Thyroid gland (tissue), 4 donors: ENCODE results near the gene NGLY1. TPM values are rescaled to one million over a fixed set of nuclear protein-coding genes. Genes with fewer than 3 reads are reported as not detected.

ENCODE experiments used
- DNase-seq, 2 donors: peaks; one replicate each; pipeline ENCODE4 v3.0.0-alpha.2; 2019
- H3K27ac ChIP-seq, 3 donors: fragments of 200-600 bp; sonication (generic); 1 replicate in 2 of 3; 2 replicates in 1 of 3; pipeline ENCODE4 v1.5.1; 2016 to 2019; ENCODE audit warnings: mild to moderate bottlenecking in 1 of 3, moderate library complexity in 1 of 3
- H3K27me3 ChIP-seq: fragments of 200-600 bp; sonication (generic); one replicate; pipeline ENCODE4 v1.5.1; 2019
- H3K36me3 ChIP-seq, 2 donors: fragments of 200-600 bp; sonication (generic); one replicate each; pipeline ENCODE4 v1.5.1; 2016 to 2019
- H3K4me1 ChIP-seq, 2 donors: fragments of 200-600 bp; sonication (generic); one replicate each; pipeline ENCODE4 v1.5.1; 2017 to 2019
- H3K4me3 ChIP-seq, 3 donors: fragments of 200-600 bp; sonication (generic); replicated peaks in 1 of 3; 1 replicate in 2 of 3; 2 replicates in 1 of 3; pipeline ENCODE4 v1.5.1; 2016; ENCODE audit warnings: mild to moderate bottlenecking in 1 of 3
- H3K9me3 ChIP-seq: fragments of 200-600 bp; sonication (generic); one replicate; pipeline ENCODE4 v1.5.1; 2017
- CTCF ChIP-seq, 6 experiments: fragments of 200-600 bp in 3 of 6; fragments of 450-650 bp in 3 of 6; sonication (generic) in 3 of 6; IDR thresholded peaks; one replicate each; pipeline ENCODE4 v1.5.1; 2016 to 2019; ENCODE audit warnings: antibody characterized with exemption in 6 of 6, mild to moderate bottlenecking in 2 of 6, inconsistent platforms in 1 of 6, moderate library complexity in 1 of 6
- POLR2A ChIP-seq, 2 donors: fragments of 450-650 bp; IDR thresholded peaks; one replicate each; pipeline ENCODE4 v1.6.1; 2017; ENCODE audit warnings: antibody characterized with exemption in 2 of 2, mild to moderate bottlenecking in 2 of 2, moderate library complexity in 1 of 2
- WGBS, 2 donors: methylation state at CpG; one replicate each; pipeline ENCODE4 v1.1.5; 2017; 5-methylcytosine and 5-hydroxymethylcytosine counted together
- intact Hi-C: fragments of 100-400 bp; cut with DNase I; formaldehyde crosslinking; loops from one replicate; pipeline ENCODE4 v1.15.1; 2023
- small RNA-seq: library from RNA; depleted of rRNA; stranded (forward); fragments of <200 nt; gene quantifications from one replicate; pipeline ENCODE3, GENCODE V24; 2016
- total RNA-seq, 4 donors: library from RNA; depleted of rRNA; stranded (reverse); fragments of >200 nt; gene quantifications; one replicate each; pipeline ENCODE4 v1.2.3, GENCODE V29; 2016

NGLY1 gene
- total RNA-seq, 4 donors from 2014 or later, result 31.6 to 47.3 (median 38.7) TPM

DNA sequence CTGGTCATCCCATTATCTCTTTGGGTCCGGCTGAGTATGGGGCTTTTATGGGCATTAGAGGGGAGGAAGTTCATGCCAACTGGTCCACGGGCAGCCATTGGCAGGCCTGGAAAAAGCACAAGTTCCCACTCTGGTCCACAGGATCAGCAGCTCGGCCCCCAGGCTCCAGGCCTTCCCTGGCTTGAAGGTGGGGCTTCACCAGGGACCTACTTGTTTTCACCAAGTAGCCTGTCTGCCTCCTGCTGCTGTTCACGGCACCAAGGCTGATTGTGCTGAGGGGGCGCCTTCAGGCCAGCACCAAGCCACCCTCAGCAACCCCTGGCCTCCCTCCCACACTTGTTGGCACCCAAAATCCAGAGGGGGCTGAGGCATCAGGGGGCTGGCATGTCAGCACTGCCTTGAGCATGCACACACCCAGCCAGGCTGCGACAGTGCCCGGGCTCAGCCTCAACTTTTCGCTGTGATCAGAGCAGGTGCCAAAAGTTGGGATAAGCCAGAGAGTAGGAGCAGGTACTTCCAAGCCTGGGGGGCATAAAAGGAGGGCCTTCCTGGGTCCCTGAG, 109.4 kb downstream of the NGLY1 start:
- Histone ChIP-seq H3K9me3 (no peaks in the 10 kb centered on the region), H3K4me3 (no peak overlapping the region), H3K36me3 (no peaks in the 10 kb centered on the region), H3K4me1 (no peaks in the 10 kb centered on the region), H3K27me3 (no peaks in the 10 kb centered on the region), H3K27ac (no peak overlapping the region)
- DNase-seq, result no peak
- 92 to 100% methylated on average over 3 to 7 of the region's 8 CpGs for WGBS, 2 donors
- TF ChIP-seq CTCF (IDR thresholded peaks at IDR 0.05) (no peak), POLR2A (IDR thresholded peaks at IDR 0.05) (no peak)
- intact Hi-C loops, result loop anchor here (10.0 kb wide), 1 partner anchor 121 kb away; the partner anchor contains the start of gene OXSM

Small RNAs within 50 kb of the gene (small RNA-seq; reads per million reads assigned to genes)
- gene CRIP1P2, result not detected

Other genes starting within 250 kb of the NGLY1 start
- 100 to 1,000 TPM; 109 to 180 (median 131) TPM for gene TOP2B, start 118.5 kb downstream of the NGLY1 start, total RNA-seq
- 10 to 100 TPM; 13.4 to 40.7 (median 14.5) TPM for gene OXSM, start 6.6 kb upstream of the NGLY1 start, total RNA-seq